IPS-18a (cell line): ENCODE results near the gene TRIM39.
A peak's percentile ranks its signal among the peaks of the same experiment; 100 is the strongest.

ENCODE experiments used
- H3K27ac ChIP-seq: one replicate; pipeline ENCODE4 v1.5.1; 2013; ENCODE audit warnings: low read length
- H3K27me3 ChIP-seq: one replicate; pipeline ENCODE4 v1.6.1; 2013; ENCODE audit warnings: mild to moderate bottlenecking, low read length; ENCODE audit not compliant: control insufficient read depth, insufficient read depth
- H3K36me3 ChIP-seq: one replicate; pipeline ENCODE4 v1.6.1; 2013; ENCODE audit warnings: low read depth, low read length; ENCODE audit not compliant: control insufficient read depth
- H3K4me1 ChIP-seq: one replicate; pipeline ENCODE4 v1.6.1; 2013; ENCODE audit warnings: low read depth, low read length; ENCODE audit not compliant: control insufficient read depth
- H3K4me3 ChIP-seq: one replicate; pipeline ENCODE4 v1.5.1; 2013; ENCODE audit warnings: low read length
- H3K9ac ChIP-seq: one replicate; pipeline ENCODE4 v1.6.1; 2013; ENCODE audit warnings: mild to moderate bottlenecking, low read length, moderate library complexity
- H3K9me3 ChIP-seq: one replicate; pipeline ENCODE4 v1.6.1; 2013; ENCODE audit warnings: low read depth, low read length; ENCODE audit not compliant: control insufficient read depth

Gene TRIM39

DNA sequence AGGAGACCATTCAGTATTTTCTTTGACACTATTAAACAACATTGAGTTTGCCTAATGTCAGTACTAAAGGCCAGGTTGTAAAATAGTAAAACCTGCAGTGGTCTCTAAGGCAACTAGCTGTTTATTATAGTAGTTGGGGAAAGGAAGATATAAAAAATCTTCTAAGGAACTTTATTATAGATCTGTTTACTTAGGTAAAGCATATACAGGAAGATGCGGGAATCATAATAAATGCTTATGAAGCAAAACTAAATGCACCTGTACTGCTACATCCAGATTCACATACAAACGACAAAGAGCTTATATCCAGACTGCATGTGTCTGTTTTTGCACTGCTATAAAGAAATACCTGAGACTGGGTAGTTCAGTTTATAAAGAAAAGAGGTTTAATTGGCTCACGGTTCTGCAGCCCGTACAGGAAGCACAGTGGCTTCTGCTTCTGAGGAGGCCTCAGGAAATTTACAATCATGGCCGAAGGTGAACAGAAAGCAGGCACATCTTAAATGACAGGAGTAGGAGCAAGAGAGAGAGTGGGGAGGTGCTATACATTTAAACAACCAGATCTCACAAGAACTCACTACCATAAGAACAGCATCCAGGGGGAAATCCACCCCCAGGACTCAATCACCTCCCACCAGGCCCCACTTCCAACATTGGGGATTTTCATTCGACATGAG, 8.7 kb upstream of the TRIM39 start:
- no peak overlapping the region for H3K27ac ChIP-seq
- no peaks in the 10 kb centered on the region for H3K9me3 ChIP-seq
- no peak overlapping the region for H3K4me3 ChIP-seq
- H3K9ac ChIP-seq: no peak overlapping the region
- H3K4me1 ChIP-seq: peaks cover 41% of the 10 kb centered on the region
- H3K36me3 ChIP-seq: peaks cover 18% of the 10 kb centered on the region
- H3K27me3 ChIP-seq: no peaks in the 10 kb centered on the region

- Histone ChIP-seq H3K4me3 (peak overlapping the region; percentile 8), H3K36me3 (peaks cover 8% of the 10 kb centered on the region), H3K4me1 (peaks cover 47% of the 10 kb centered on the region), H3K9ac (no peak overlapping the region), H3K27ac (no peak overlapping the region), H3K27me3 (no peaks in the 10 kb centered on the region), H3K9me3 (no peaks in the 10 kb centered on the region)
Observed at GRCh38 chr6:30319146-30319835, 7.4 kb upstream of the TRIM39 start.

- peaks cover 3% of the 10 kb centered on the region for H3K36me3 ChIP-seq
- no peaks in the 10 kb centered on the region for H3K9me3 ChIP-seq
- H3K4me3 ChIP-seq: peak overlapping the region; percentile 35
- no peaks in the 10 kb centered on the region for H3K27me3 ChIP-seq
- H3K27ac ChIP-seq: peak overlapping the region; percentile 57
- peak overlapping the region; percentile 39 for H3K9ac ChIP-seq
- H3K4me1 ChIP-seq: peaks cover 56% of the 10 kb centered on the region
Observed at GRCh38 chr6:30321692-30322388, 4.9 kb upstream of the TRIM39 start.

- peak overlapping the region; percentile 39 for H3K9ac ChIP-seq
- H3K4me1 ChIP-seq: peaks cover 56% of the 10 kb centered on the region
- peak overlapping the region; percentile 35 for H3K4me3 ChIP-seq
- peaks cover 3% of the 10 kb centered on the region for H3K36me3 ChIP-seq
- peak overlapping the region; percentile 57 for H3K27ac ChIP-seq
- H3K9me3 ChIP-seq: no peaks in the 10 kb centered on the region
- no peaks in the 10 kb centered on the region for H3K27me3 ChIP-seq
Observed at GRCh38 chr6:30322527-30323501, 3.9 kb upstream of the TRIM39 start.

DNA sequence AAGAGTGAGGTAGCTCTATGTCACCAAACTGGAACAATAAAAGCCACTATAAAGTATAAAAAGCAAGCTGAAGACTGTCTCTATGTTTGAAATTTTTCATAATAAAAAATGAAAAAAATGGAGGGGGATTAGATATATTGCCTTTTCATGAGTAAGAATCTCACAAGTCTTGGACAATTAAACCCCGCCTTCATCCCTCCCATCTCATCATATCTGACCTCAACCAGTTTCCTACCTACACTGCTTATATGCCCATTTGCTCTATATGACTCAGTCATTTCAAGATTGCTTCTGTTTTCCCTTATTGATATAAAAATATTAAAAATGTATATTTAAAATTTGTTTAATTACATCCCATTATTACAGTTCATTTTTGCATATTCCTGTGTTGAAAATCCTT, 2.9 kb upstream of the TRIM39 start:
- no peak overlapping the region for H3K27ac ChIP-seq
- peaks cover 54% of the 10 kb centered on the region for H3K4me1 ChIP-seq
- no peaks in the 10 kb centered on the region for H3K27me3 ChIP-seq
- no peak overlapping the region for H3K9ac ChIP-seq
- peaks cover 3% of the 10 kb centered on the region for H3K36me3 ChIP-seq
- no peak overlapping the region for H3K4me3 ChIP-seq
- H3K9me3 ChIP-seq: no peaks in the 10 kb centered on the region

GRCh38 chr6:30325150-30325872, 1.4 kb upstream of the TRIM39 start:
- Histone ChIP-seq H3K9ac (peak overlapping the region; percentile 98), H3K4me3 (peak overlapping the region; percentile 96), H3K27ac (peak overlapping the region; percentile 21), H3K27me3 (no peaks in the 10 kb centered on the region), H3K36me3 (peaks cover 11% of the 10 kb centered on the region), H3K9me3 (no peaks in the 10 kb centered on the region), H3K4me1 (peaks cover 44% of the 10 kb centered on the region)

GRCh38 chr6:30325873-30326525, 728 bp upstream of the TRIM39 start:
- peaks cover 40% of the 10 kb centered on the region for H3K4me1 ChIP-seq
- no peaks in the 10 kb centered on the region for H3K27me3 ChIP-seq
- peak overlapping the region; percentile 96 for H3K27ac ChIP-seq
- peaks cover 18% of the 10 kb centered on the region for H3K36me3 ChIP-seq
- peak overlapping the region; percentile 96 for H3K4me3 ChIP-seq
- H3K9ac ChIP-seq: peak overlapping the region; percentile 98
- H3K9me3 ChIP-seq: no peaks in the 10 kb centered on the region

- no peaks in the 10 kb centered on the region for H3K9me3 ChIP-seq
- no peak overlapping the region for H3K27ac ChIP-seq
- peak overlapping the region; percentile 98 for H3K9ac ChIP-seq
- H3K4me1 ChIP-seq: peaks cover 28% of the 10 kb centered on the region
- H3K4me3 ChIP-seq: peak overlapping the region; percentile 96
- peaks cover 29% of the 10 kb centered on the region for H3K36me3 ChIP-seq
- H3K27me3 ChIP-seq: no peaks in the 10 kb centered on the region
Observed at GRCh38 chr6:30327232-30327746, 562 bp downstream of the TRIM39 start.

DNA sequence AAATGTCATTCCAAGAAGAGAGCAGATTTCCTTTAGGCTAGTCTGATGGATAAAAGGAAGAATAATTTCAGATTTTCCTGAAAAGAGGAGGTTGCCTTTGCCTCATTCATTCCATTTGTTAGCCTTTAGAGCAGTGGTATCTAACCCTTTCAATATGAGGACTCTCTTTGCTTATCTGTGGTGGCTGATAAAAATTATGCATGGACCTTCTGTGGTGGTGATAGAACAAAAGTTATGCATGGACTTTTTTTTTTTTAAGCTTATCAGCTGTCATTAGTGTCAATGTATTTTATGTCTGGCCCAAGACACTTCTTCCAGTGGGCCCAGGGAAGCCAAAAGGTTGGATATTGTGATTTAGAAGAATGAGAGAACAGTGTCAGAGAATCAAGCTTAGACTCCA, 1.7 kb downstream of the TRIM39 start:
- H3K36me3 ChIP-seq: peaks cover 36% of the 10 kb centered on the region
- H3K4me1 ChIP-seq: peaks cover 18% of the 10 kb centered on the region
- H3K4me3 ChIP-seq: no peak overlapping the region
- no peak overlapping the region for H3K27ac ChIP-seq
- H3K9ac ChIP-seq: no peak overlapping the region
- H3K9me3 ChIP-seq: no peaks in the 10 kb centered on the region
- no peaks in the 10 kb centered on the region for H3K27me3 ChIP-seq

GRCh38 chr6:30329331-30329730, 2.6 kb downstream of the TRIM39 start:
- no peak overlapping the region for H3K27ac ChIP-seq
- peaks cover 44% of the 10 kb centered on the region for H3K36me3 ChIP-seq
- no peaks in the 10 kb centered on the region for H3K9me3 ChIP-seq
- H3K27me3 ChIP-seq: no peaks in the 10 kb centered on the region
- H3K9ac ChIP-seq: no peak overlapping the region
- H3K4me3 ChIP-seq: no peak overlapping the region
- peaks cover 15% of the 10 kb centered on the region for H3K4me1 ChIP-seq
